ENCODE data around the gene BABAM2.
A peak's percentile ranks its signal among the peaks of the same experiment; 100 is the strongest.
"Not testable (repeated sequence)": the region's sequence is repeated elsewhere in the genome, so short reads cannot be mapped to it uniquely, and the experiment has no call there.

BABAM2 gene

DNA sequence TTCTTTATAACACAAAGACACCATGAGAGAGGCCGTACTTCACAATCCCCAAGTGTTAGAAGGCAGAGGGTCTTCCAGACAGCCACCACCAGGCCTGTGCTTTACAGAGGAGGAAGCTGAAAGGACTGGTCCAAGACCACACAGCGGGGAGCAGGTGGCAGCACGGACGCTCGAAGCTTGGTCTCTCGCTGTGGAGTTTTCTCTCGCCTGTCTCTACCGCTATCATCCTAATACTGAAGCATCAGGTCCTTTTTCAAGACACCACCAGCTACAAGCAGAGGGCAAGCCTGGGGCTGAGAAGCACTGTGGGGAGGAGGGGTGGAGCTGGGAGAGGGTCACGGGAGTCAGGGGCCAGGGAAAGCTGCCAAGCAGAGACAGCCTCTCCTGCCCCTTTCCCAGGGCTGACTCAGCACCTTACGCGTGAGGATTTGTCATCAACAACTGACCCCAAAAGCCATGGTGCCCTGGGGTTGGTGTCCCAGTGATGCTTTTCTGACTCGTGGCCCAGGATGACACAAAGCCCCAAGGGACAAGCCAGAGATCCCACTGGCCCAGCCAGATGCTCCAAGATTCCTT lies 470.3 kb downstream of the BABAM2 start:
- no peak for DNase-seq (ENCODE audit: low read depth)

DNA sequence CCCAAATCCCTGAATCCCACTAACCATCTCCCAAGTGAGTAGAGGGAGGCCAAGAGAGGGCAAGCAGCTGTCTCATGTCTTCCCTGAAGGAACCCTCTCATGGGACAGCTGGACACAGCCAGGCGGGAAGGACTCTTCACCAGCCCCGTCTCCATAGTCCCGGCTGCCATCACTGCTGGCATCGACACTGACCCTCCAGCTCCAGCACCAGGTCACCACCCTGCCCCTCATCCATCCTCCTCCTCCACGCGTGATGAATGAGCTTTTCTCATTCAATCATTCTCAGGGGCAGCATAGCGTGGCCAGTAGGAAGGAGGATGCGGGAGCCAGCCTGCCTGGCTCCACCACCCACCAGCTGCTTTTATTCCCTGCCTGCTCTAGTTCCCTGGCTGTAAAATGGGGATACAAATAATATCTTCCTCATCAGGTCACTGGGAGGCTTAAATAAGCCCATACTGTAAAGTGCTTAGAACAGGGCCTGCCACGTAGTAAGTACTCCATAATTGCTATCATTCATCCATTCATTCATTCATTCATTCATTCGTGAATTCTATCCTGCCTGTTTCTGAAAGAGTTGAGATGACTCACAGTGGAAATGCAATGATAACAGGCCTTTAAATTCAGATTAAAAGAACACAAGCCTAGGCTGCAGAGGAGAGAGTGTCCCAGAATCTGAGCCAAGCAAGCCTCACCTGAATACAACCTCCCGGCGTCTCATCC lies 471.6 kb downstream of the BABAM2 start:
- no peak for DNase-seq (ENCODE audit: low read depth)

DNA sequence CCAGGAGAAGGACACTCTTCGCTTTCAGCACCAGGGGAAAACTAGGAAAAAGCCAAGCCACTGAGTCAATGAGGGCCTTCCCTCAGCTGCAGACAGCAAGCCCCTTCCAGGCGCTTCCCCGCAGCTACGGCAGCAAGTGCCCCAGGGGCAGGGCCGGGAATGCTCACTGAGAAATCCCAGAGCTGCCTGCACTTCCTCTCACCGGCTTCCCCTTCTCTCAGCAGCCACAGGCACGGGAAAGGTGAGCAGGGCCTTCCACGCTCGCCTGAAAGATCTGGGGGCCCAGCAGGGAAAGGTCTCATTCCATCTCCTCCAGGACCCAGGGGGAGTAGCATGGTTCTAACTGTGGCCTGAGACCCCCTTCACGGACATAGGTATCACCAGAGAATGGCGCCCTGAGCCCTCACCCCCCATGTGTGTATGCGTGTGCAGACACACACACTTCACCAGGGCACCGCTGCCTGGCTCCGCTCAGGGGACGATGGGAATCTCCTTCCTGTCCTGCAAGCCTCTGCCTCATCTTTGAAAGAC lies 472.5 kb downstream of the BABAM2 start:
- DNase-seq (ENCODE audit: low read depth), result no peak

DNA sequence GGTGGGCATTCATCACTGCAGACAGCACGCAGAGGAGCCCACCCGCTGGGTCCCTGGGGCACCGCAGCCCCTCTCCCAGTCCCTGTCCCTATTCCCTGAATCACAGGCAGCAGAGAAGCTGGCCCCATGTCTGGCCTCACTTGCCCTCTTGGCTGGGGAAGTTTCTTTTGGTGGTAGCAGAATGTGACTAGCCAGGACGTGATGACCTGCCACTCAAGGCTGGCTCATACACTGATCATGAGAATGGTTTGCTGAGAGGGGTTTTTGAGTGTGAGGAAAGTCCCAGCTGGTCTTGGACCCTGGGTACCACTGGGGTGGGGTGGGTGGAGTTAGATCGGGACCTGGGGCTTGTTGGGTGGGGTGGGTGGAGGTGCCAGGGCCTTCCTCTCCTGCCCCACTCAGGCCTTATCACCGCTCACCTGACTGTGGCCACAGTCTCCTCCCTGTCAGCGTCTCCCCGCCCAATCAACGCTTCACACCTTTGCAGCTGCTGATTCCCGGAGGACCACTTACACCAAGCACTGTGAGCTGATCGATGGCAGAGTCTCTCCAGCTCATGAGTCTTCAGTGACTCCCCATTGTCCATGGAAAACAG lies 473.3 kb downstream of the BABAM2 start:
- DNase-seq (ENCODE audit: low read depth), result no peak

DNA sequence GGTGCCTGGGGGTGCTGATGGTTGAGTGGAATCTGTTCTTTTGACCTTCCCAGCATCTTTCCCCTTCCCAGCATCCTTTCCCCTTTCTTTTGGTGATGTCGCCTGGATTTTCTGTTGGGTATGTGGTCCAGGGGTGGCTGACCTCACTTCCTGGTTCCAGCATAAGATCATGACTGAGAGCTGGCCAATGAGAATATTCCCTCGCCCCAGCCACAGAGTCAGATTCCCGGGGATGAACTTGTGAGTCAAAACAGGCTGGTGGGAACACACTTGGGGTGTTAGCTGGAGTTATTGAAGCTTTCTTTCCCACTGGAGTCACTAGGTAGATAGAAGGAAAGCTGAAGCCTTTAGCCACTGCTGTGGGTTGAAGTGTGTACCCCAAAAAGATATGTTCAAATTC lies 474.1 kb downstream of the BABAM2 start:
- DNase-seq (ENCODE audit: low read depth), result no peak

DNA sequence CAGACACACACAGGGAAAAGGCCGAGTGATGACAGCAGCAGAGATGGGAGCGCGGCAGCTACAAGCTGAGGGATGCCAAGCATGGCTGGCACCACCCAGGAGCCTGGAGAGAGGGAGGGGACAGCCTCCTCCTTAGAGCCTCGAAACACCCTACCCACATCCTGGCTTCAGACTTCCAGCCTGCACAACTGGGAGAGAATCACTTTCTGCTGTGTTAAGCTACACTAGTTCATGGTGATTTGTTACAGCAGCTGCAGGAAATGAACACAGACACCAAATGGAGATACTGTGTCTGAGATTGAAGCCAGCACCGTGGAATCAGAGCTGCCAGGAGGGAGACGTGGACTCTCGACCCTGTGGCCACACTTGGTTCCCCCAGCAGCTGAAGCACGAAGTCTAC lies 474.6 kb downstream of the BABAM2 start:
- no peak for DNase-seq (ENCODE audit: low read depth)

DNA sequence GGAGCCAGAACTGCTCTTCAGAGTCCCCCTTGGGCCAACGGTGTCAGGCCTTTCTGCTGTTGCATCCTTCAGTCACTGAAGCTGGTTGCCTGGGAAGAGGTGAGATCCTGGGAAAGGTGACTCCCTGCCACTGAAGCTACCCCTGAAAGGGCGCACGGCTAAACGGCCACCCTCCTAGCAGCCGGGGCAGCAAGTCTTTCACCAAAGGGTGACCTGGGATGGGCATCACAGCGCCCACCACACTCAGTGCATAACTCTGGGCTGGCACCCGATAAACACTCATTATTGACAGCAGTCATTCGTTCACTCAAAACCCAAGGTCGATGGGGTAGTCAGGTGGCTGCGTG lies 475.6 kb downstream of the BABAM2 start:
- no peak for DNase-seq (ENCODE audit: low read depth)

DNA sequence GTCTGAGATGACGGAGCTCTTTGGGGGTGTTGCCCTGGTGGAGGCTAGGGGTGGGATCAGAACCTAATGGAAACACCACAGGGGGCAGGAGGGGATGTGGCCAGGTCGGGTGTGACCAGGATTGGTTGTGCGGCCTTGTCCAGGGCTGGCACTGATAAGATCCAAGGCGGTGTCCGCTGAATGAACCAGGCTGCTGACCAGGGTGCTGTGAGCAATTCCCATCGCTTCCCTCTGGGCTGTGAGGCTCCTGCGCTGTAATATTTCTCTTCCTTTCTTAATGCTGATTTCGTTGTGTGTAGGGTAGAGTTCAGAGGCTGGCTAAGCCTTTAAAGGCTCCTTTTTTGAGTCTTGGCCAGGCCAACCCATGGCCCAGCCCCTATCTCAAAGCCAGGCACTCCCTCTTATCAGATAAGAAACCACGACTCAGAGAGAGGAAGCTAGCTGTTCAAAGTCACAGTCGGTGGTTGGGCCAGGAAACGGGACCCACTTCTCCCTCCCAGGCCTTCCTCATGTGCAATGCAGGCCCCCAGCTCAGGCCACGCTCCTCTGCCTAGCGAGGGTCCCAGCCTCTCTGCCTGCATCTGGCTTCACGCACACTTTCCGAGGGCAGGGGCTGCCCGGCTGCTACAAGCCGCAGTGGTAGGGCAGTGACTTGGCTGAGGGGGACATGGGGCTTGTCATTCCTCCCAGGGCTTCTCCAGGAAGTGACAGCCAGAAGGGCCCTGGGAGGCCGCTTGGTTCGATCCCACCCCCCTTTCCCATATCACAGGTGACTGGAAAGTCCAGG lies 476.2 kb downstream of the BABAM2 start:
- peak; percentile 32 for DNase-seq (ENCODE audit: low read depth)

DNA sequence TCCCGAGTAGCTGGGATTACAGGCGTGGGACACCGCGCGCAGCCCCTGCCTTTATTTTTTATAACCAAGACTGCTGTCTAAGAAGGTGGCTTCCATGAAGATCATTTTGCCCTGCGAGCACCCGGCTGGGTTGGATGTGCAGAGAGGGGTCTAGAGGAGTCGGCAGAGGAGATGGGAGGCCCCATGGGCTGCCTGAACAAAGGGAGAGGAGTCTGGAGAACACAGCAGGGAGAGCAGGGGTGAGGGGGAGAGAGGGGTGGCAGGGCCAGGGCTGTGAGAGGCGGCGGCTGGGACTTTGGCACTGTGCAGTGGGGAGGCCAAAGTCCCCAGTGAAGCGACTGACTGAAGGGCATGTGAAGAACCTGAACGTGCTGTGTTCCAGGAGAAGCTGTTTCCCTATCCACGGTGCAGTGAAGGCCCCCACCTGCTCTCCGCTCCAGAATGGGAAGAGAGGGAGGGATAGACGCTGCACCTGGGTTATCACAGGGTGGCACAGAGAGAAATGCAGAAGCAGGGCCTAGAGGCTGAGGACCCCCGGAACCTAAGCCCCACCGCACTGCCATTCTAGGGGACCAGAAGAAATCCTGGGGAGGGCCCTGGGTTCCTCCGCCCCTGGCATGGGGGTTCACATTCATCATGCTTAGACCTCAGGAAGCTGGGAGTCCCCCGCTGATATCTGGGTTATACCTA lies 477.3 kb downstream of the BABAM2 start:
- no peak for DNase-seq (ENCODE audit: low read depth)

DNA sequence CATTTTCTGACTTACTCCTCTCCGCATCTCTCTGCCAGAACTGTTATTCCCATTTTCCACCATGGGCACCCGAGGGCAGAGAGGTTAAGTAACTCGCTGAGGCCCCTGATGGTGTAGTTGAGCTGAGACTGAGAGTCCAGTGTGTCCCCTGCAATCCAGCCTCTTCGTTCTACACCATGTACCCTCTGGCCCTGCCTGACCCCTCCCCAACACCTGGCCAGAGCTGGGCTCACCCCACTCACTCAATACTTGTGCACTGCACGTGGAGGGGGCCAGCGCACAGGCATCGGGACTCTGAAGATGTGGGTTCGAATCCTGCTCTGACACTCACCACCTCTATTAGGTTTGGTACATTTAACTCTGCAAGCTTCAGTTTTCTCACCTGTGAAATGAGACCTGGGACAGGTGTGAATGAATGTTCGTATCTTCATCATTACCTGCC lies 477.8 kb downstream of the BABAM2 start:
- no peak for DNase-seq (ENCODE audit: low read depth)

DNA sequence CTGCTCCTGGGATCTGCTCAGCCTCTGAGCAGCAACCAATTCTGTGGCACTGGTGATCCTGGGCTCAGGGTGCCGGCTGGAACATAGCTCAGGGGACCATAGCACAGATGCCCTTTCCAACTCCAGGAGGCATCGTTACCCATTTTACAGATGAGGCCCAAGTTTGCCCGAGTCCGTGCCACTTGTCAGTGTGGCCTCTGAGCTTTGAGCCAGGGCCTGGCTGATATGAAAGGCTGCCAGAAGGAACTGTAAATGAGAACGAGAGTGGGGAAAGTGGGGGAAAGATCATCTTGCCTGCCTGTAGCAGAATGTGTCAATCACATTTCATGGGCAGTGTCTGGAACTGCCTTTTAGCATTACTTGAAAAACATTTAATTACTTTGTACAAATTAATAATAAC lies 478.8 kb downstream of the BABAM2 start:
- DNase-seq (ENCODE audit: low read depth), result no peak

DNA sequence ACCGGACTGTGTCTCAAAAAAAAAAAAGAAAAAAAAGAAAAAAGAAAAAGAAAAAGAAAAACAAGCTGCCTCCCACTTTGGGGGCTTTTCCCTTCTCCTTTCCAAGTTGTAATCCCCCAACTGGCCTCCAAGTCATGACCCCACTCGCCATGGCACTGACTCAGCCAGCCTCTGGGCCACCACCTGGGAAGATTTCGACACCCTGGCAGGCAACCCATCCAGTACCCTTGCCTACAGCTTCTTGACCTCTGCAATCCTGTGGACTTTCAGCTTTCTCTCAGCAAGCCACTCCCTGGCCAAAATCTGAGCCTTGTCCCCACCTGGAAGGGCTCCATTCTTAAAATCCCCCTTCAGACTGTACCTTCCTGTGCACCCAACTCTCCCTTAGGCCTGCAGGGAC lies 479.8 kb downstream of the BABAM2 start:
- no peak for DNase-seq (ENCODE audit: low read depth)

DNA sequence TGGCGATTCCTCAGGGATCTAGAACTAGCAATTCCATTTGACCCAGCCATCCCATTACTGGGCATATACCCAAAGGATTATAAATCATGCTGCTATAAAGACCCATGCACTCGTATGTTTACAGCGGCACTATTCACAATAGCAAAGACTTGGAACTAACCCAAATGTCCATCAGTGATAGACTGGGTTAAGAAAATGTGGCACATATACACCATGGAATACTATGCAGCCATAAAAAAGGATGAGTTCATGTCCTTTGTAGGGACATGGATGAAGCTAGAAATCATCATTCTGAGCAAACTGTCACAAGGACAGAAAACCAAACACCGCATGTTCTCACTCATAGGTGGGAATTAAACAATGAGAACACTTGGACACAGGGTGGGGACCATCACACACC lies 481.2 kb downstream of the BABAM2 start:
- not testable (repeated sequence) for DNase-seq (ENCODE audit: low read depth)

DNA sequence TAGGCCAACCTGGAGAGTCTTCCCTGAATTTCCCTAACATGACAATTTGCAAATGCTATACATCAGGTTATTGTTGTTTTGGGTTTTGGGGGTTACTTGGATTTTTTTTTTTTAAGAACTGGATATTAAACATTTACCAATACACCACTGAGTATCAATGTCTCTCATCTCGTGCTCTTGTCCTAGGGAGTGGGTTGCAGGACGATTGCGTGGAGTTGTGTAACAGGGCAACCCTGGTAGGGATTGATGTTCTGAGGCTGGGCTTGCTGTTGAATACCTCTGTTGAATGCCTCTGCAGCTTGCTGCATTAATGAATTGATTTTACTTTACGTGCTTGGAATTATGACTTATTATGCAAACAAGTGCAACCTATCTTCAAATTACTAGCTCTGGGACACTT lies 483.3 kb downstream of the BABAM2 start:
- no peak for DNase-seq (ENCODE audit: low read depth)

DNA sequence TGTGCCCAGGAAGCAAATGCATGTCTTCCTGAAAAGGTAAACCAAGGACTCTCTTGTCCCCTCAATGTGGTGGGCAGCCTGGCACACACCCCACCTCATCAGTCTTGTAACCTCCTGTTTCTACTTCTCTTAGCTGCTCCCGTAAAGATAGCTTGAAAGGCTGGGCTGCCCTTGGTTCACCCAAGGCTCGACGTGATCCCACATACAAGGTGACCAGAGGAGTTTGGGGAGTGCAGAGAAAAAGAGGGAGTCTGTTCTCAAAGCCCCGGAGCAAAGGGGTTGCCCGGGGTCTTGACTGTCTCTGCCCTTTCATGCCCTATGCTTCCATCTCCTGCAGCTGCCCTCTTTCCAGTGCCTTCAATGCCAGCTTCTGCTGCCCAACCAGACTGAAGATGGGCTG lies 483.8 kb downstream of the BABAM2 start:
- DNase-seq (ENCODE audit: low read depth), result no peak

DNA sequence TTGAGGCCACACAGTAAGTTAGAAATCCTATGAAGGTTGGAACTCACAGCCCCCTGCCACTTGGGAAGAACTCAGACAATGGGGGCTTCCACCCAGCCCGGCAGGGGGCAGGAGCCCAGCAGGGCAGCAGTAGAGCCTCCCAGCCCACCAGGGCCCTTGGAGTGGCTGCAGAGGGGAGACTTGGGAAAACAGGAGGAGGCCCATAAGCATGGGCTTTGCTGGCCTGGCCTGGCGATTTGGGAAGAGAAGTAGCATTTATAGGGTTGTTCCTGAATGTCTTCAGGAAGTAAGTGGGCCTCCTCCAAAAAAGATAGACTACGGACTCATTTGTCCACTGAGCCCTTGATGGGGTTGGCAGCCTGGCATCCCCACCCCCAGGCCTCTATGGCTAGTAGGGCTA lies 484.7 kb downstream of the BABAM2 start:
- no peak for DNase-seq (ENCODE audit: low read depth)

DNA sequence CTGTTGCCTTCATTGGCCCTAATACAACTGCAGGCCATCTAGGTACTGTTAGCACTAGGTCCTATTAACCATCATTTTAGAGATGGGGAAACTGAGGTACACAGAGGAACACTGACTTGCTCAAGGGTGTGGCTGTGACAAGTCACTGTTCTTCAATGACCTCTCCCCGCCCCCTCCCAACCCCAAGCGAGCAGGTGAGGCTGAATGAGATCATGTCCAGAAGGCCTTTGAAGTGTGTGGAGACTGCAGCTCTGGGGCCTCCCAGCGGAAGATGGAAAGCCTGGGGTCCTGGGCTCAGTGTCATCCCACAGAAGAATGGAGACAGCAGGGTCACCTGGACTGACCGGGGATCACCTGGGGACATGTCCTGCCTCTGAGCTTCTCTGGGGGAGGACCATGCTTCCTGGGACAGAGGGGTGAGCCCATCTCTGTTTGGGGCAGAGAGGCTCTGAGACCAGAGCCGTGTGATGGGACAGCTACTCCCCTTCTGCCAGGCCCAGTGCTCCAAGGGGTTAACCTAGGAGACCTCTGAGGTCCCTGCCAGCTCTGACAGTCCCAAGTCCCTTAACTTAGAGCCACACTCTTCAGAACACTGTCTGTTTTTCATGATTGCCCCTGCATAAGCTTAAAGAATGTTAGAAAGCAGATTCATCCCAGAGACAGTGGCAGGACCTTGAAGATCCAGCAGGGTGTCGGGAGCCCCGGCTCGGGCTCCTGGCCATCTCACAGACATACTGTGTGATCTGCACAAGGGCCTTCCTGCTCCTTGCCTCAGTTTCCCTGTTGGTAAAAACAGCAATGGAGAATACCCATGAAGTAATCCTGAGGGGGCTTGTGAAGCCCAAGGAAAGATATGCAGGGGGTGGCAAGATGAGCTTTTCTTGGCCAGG lies 485.5 kb downstream of the BABAM2 start:
- DNase-seq (ENCODE audit: low read depth), result no peak

DNA sequence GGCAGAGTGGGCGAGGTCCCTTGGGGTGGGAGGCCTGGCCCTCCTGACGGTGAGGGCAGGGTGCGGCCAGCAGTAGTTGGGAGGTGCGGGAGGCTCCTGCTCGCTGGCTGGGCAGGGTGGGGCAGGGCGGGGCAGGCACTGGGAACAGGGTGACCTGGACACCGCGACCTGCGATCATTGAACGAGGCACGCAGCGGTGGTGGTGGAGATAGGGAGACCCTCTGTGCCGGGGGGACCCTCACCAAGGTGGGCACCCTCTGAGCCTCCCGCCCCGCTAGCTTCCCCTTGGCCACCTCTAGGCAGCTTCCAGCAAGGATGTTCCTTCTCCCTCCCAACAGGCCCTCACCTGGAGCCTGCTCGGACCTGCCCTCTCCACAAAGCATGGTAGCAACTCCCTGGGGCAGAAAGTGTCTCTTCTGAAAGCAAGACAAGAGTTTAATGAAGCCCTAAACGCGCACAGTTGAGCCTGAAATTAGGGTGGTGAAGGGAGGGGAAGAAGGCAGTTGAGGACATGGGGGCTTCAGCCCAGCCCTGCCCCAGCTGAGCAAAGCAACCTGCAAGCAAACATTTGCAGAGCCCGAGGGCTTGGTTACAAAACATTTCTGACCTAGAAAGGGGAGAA lies 486.8 kb downstream of the BABAM2 start:
- DNase-seq (ENCODE audit: low read depth), result no peak

DNA sequence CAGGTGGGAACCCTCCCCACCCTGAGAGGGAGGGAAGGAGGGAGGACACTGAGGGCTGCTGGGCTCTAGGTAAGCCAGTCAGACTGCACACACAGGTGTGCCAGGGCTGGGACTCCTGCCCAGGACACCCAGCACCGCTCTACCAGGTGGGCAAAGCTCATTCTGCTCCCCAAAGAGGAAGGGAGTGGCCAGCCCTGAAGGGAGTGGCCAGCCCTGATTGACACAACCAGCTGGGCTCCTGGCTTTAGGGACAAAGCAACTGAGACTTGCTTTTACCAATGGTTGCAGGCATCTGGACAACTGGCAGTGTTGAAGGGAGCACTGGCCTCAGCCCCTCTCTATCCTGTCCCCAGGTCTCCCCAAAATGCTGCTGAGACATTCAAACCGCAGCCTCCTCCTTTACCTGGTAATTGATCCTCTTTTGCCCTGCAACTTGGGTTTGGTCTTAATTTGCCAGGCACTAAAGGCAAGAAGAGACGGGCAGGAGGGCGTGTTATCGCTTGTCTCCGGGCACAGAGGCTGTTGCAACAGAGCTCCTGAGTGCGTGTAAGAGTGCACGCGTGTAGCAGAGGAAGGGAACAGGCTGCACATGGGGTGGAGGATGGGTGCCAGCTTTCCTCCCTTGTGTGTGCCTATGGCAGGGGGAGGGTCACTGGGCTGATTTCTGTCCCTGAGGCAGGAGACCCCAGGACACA lies 487.6 kb downstream of the BABAM2 start:
- DNase-seq (ENCODE audit: low read depth), result no peak

Data from stimulated activated CD8-positive, alpha-beta memory T cell treated with anti-CD3 and anti-CD28 coated beads, Interleukin-12 subunit alpha, Interleukin-12 subunit beta, amount 100 ng/mL, for 1 hour (primary cell).